ENCODE data around the gene TOPAZ1. TPM values are rescaled to one million over a fixed set of nuclear protein-coding genes. Genes with fewer than 3 reads are reported as not detected.

Gene TOPAZ1
- total RNA-seq, 2 experiments from 2014 or later: not detected

DNA sequence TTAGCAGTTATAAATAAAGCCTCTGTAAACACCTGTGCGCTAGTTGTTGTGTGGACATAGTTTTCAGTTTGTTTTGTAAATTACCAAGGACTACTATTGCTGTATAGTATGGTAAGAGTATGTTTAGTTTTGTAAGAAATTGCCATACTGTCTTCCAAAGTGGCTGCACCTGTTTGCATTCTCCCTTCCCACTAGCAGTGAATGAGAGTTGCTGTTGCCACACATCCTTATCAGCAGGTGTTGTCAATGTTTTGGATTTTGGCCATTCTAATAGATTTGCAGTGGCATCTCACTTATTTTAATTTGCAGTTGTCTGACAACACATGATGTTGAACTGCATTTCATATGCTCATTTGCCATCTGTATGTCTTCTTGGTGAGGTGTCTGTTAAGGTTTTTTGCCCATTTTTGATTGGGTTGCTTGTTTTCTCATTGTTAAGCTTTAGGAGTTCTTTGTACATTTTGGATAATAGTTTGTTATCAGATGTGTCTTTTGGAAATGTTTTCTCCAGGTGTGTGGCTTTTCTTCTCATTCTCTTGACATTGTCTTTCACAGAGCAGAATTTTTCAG lies 111.8 kb downstream of the TOPAZ1 start:
- Mint-ChIP-seq H3K4me1 (peaks cover 6% of the 10 kb centered on the region), H3K9me3 (ENCODE audit: low read depth) (no peaks in the 10 kb centered on the region), H3K4me3 (no peak overlapping the region), H3K27me3 (no peaks in the 10 kb centered on the region), H3K27ac (no peak overlapping the region), H3K36me3 (ENCODE audit: low read depth) (peaks cover 16% of the 10 kb centered on the region)
- POLR2A ChIA-PET: no interaction called here
- ATAC-seq: no peak
- no peak for DNase-seq
- intact Hi-C loops (cut with DNase I, micrococcal nuclease): no loop called here
- CTCF ChIA-PET: interaction anchor here (0.6 to 1.2 kb wide), 2 partner anchors 10 to 186 kb away, joined by 3 read pairs; no protein-coding TSS in a partner anchor

DNA sequence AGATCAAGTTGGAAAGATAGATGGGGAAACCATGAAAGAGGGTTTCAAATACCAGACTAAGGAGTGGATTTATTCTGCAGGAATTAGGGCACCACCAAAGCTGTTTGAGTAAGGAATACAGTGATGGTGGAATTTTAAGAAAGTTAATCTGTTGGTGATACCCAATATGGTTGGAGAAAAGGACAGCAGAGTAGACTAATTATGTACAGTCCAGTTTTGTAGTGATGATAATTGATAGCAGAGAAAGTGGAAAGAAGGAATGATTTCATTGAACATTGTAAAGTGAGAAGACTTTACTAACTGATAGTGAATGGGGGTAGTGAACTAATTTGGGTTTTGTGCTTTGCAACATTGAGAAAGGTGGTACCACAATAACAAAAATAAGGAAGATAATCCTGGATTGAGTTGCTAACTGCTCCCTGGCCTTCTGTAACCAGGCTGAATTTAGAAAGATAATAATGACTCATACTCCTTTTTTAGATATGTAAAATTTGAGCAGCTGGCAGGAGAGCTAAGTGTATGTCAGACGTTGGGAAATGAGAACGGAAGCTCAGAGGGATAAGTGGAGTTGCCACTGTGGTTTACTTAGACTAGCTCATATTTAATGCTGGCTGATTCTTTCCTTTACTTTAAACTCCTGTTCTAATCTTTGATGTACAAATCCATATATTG lies 113.8 kb downstream of the TOPAZ1 start:
- no peak overlapping the region for H3K4me3 Mint-ChIP-seq
- peak overlapping the region; percentile 22 for H3K27ac Mint-ChIP-seq
- ChIA-PET POLR2A (interaction anchor here (1.0 kb wide), 1 partner anchor 17 kb away, joined by 3 read pairs; the partner anchor contains the start of gene TCAIM), CTCF (interaction anchor here (0.7 kb wide), 1 partner anchor 8 kb away, joined by 3 read pairs; no protein-coding TSS in a partner anchor)
- H3K4me1 Mint-ChIP-seq: no peaks in the 10 kb centered on the region
- H3K9me3 Mint-ChIP-seq (ENCODE audit: low read depth): no peaks in the 10 kb centered on the region
- H3K36me3 Mint-ChIP-seq (ENCODE audit: low read depth): peaks cover 19% of the 10 kb centered on the region
- intact Hi-C loops (cut with DNase I, micrococcal nuclease): no loop called here
- H3K27me3 Mint-ChIP-seq: no peaks in the 10 kb centered on the region
- DNase-seq (no peak), ATAC-seq (no peak)

DNA sequence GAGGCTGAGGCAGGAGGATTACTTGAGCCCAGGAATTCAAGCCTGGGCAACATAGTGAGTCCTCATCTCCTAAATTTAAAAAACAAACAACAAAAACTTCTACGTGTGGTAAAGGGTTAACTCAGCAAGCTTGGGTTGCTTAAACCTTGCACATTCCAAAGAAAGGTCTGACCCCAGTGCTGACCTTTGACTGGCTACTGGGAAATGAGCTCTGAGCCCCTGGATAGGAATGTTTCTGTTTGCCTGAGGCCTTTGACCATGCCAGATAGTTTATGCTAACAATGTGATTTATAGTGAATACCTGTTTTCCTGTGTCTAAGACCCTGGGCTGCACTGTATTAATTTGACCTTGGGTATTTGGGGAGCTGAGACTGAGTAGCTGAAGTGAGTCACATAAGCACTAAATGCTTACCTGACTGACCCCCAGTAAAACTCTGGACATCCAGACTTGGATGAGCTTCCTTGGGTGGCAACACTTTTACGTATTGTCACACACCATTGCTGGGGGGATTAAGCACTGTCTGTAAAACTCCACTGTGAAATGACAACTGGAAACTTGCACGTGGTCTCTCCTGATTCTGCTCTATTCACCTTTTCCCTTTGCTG lies 117.6 kb downstream of the TOPAZ1 start:
- Mint-ChIP-seq H3K27me3 (no peaks in the 10 kb centered on the region), H3K4me1 (no peaks in the 10 kb centered on the region), H3K27ac (no peak overlapping the region), H3K4me3 (no peak overlapping the region), H3K36me3 (ENCODE audit: low read depth) (peaks cover 8% of the 10 kb centered on the region), H3K9me3 (ENCODE audit: low read depth) (no peaks in the 10 kb centered on the region)
- intact Hi-C loops (cut with DNase I, micrococcal nuclease): no loop called here
- CTCF ChIA-PET: interaction anchor here (0.6 kb wide), 1 partner anchor 35 kb away, joined by 3 read pairs; no protein-coding TSS in a partner anchor
- ATAC-seq: no peak
- no peak for DNase-seq
- POLR2A ChIA-PET: no interaction called here

DNA sequence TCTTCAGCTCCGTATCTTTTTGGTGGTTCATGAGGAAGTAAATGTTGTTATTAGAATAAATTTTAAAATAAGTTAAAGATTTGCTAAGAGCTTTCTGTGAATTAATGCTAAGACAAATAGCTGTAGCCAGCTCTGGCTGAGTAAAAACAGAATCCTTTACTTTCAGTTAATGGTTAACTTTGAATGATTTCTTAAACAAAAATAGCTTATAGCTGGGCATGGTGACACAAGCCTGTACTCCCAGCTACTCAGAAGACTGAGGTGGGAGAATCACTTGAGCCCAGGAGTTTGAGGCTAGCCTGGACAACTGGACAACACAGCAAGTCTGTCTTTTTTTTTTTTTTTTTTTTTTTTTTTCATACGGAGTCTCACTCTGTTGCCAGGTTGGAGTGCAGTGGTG lies 121.9 kb downstream of the TOPAZ1 start:
- Mint-ChIP-seq H3K36me3 (ENCODE audit: low read depth) (peaks cover 13% of the 10 kb centered on the region), H3K27me3 (no peaks in the 10 kb centered on the region), H3K4me3 (no peak overlapping the region), H3K27ac (no peak overlapping the region), H3K9me3 (ENCODE audit: low read depth) (no peaks in the 10 kb centered on the region), H3K4me1 (no peaks in the 10 kb centered on the region)
- CTCF ChIA-PET: interaction anchor here (1.3 to 1.4 kb wide), 2 partner anchors 9 to 10 kb away, joined by 3 read pairs; no protein-coding TSS in a partner anchor
- ATAC-seq (no peak), DNase-seq (no peak)
- POLR2A ChIA-PET: interaction anchor here (0.6 kb wide), 1 partner anchor 18 kb away, joined by 4 read pairs; no protein-coding TSS in a partner anchor
- intact Hi-C loops (cut with DNase I, micrococcal nuclease): no loop called here

DNA sequence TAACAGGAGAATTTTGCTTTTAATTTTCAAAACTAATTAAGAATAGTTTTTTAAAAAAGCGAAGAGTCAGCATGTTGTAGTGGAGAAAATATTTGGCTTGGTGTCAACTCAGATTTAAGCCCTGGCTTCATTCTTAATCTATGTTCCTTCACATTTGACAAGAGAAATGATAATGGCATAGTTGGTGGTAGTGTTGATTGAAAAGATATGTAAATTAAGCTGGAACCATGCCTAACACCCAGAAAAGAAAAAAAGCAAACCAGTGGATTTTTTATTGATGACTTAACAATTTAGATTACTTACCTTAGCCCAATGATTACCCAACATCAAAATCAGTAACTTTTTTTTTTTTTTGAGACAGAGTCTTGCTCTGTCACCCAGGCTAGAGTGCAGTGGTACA lies 124.3 kb downstream of the TOPAZ1 start:
- H3K27ac Mint-ChIP-seq: no peak overlapping the region
- CTCF ChIA-PET: interaction anchor here (0.6 kb wide), 1 partner anchor 39 kb away, joined by 3 read pairs; no protein-coding TSS in a partner anchor
- no peak overlapping the region for H3K4me3 Mint-ChIP-seq

DNA sequence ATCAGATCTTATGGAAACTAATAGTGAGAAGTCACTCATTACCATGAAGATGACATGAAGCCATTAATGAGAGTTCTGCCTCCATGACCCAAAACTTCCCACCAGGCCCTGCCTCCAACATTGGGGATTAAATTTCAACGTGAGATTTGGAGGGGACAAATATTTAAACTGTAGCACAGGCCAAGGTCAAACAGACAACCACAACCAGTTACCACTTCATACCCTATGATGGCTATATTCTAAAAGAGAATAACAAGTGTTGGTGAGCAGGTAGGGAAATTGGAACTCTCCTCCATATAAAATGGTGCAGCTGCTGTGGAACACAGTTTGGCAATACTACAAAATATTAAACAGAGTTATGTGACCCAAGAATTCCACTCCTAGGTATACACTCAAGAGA lies 133.8 kb downstream of the TOPAZ1 start:
- peaks cover 9% of the 10 kb centered on the region for H3K9me3 Mint-ChIP-seq (ENCODE audit: low read depth)
- DNase-seq (no peak), ATAC-seq (no peak)
- no peaks in the 10 kb centered on the region for H3K27me3 Mint-ChIP-seq
- peaks cover 15% of the 10 kb centered on the region for H3K36me3 Mint-ChIP-seq (ENCODE audit: low read depth)
- no peaks in the 10 kb centered on the region for H3K4me1 Mint-ChIP-seq
- no peak overlapping the region for H3K27ac Mint-ChIP-seq
- intact Hi-C loops (cut with DNase I, micrococcal nuclease): no loop called here
- POLR2A ChIA-PET: no interaction called here
- H3K4me3 Mint-ChIP-seq: no peak overlapping the region
- CTCF ChIA-PET: no interaction called here

More for the DNA sequence above, 124.3 kb downstream of the TOPAZ1 start:
- no peak for DNase-seq
- POLR2A ChIA-PET: no interaction called here
- Mint-ChIP-seq H3K9me3 (ENCODE audit: low read depth) (no peaks in the 10 kb centered on the region), H3K36me3 (ENCODE audit: low read depth) (peaks cover 15% of the 10 kb centered on the region), H3K27me3 (no peaks in the 10 kb centered on the region), H3K4me1 (no peaks in the 10 kb centered on the region)
- intact Hi-C loops (cut with DNase I, micrococcal nuclease): no loop called here
- no peak for ATAC-seq

Other genes starting within 250 kb of the TOPAZ1 start
- 10 to 100 TPM; 14.8 to 17.0 TPM for gene TCAIM, start 96.9 kb downstream of the TOPAZ1 start, total RNA-seq
- gene ZNF445, start 235.8 kb downstream of the TOPAZ1 start, total RNA-seq: 10 to 100 TPM; 13.2 to 16.3 TPM